H1 (cell line): ENCODE results near the gene CIB4. TPM values are rescaled to one million over a fixed set of nuclear protein-coding genes. Genes with fewer than 3 reads are reported as not detected.

ENCODE experiments used
- CTCF ChIA-PET: fragments of 300-600 bp; sonication (Branson Sonifier 250); formaldehyde crosslinking; loops from one replicate; lab custom pipeline; 2021; ENCODE audit not compliant: partially characterized antibody; lab: Charles Lee
- POLR2A ChIA-PET: fragments of 300-600 bp; sonication (Branson Sonifier 250); formaldehyde crosslinking; loops from one replicate; lab custom pipeline; 2021; ENCODE audit warnings: inconsistent platforms; ENCODE audit not compliant: partially characterized antibody; lab: Charles Lee
- DNase-seq, 2 experiments: peaks; one replicate each; pipeline versions ENCODE4 v3.0.0 to v3.0.0-alpha.2; 2010 to 2022; ENCODE audit warnings: low spot score in 2 of 2, low read depth in 1 of 2, mixed read lengths in 1 of 2
- FAIRE-seq: peaks from 2 replicates; lab custom pipeline; 2011; peaks lifted over from hg19 to GRCh38; lab: Jason Lieb, UNC
- H2AFZ ChIP-seq: 2 replicates; pipeline ENCODE4 v1.8.1; 2012; ENCODE audit warnings: low read length, inconsistent platforms
- H2AK5ac ChIP-seq: 2 replicates; pipeline ENCODE4 v1.6.1; 2013; ENCODE audit warnings: low read depth, low read length
- H2BK120ac ChIP-seq: replicated peaks from 2 replicates; pipeline ENCODE3; 2013; ENCODE audit warnings: low read depth, low read length, inconsistent platforms
- H2BK12ac ChIP-seq: 2 replicates; pipeline ENCODE4 v1.6.1; 2013; ENCODE audit warnings: low read depth, low read length
- H2BK15ac ChIP-seq: 2 replicates; pipeline ENCODE4 v1.6.1; 2013; ENCODE audit warnings: low read length
- H2BK20ac ChIP-seq: 2 replicates; pipeline ENCODE4 v1.6.1; 2013; ENCODE audit warnings: low read length
- H2BK5ac ChIP-seq: 2 replicates; pipeline ENCODE4 v1.6.1; 2013; ENCODE audit warnings: low read depth, low read length
- H3K14ac ChIP-seq: 2 replicates; pipeline ENCODE4 v1.6.1; 2013; ENCODE audit warnings: inconsistent platforms; ENCODE audit not compliant: insufficient read length
- H3K18ac ChIP-seq: 2 replicates; pipeline ENCODE4 v1.6.1; 2013; ENCODE audit warnings: low read length; ENCODE audit errors: extremely low read depth
- H3K23ac ChIP-seq: 2 replicates; pipeline ENCODE4 v1.6.1; 2013; ENCODE audit warnings: inconsistent platforms; ENCODE audit not compliant: insufficient read length
- H3K23me2 ChIP-seq: 2 replicates; pipeline ENCODE4 v1.6.1; 2013; ENCODE audit warnings: low read depth, low read length
- H3K27ac ChIP-seq: 2 replicates; pipeline ENCODE4 v1.6.1; 2011; ENCODE audit warnings: low read depth, low read length, inconsistent platforms
- H3K27me3 ChIP-seq, 4 experiments: replicated peaks in 1 of 4; 1 replicate in 1 of 4; 2 replicates in 3 of 4; pipeline versions ENCODE4 v1.6.1 to v1.8.1; 2011 to 2013; ENCODE audit warnings: low read length in 3 of 4, mild to moderate bottlenecking in 3 of 4, inconsistent platforms in 2 of 4, mixed read lengths in 2 of 4, moderate library complexity in 1 of 4; ENCODE audit not compliant: control insufficient read depth in 3 of 4, insufficient read depth in 3 of 4; ENCODE audit errors: extremely low read depth in 1 of 4
- H3K36me3 ChIP-seq, 4 experiments: 2 replicates each; pipeline versions ENCODE4 v1.6.1 to v1.8.1; 2011 to 2013; ENCODE audit warnings: mild to moderate bottlenecking in 4 of 4, low read length in 3 of 4, moderate library complexity in 2 of 4, control low read depth in 1 of 4, inconsistent platforms in 1 of 4; ENCODE audit not compliant: insufficient read depth in 4 of 4, control insufficient read depth in 2 of 4
- H3K4ac ChIP-seq: replicated peaks from 2 replicates; pipeline ENCODE3; 2013; ENCODE audit warnings: low read length, low read depth, mixed read lengths, inconsistent platforms; ENCODE audit not compliant: insufficient read length
- H3K4me1 ChIP-seq, 4 experiments: replicated peaks in 1 of 4; 1 replicate in 1 of 4; 2 replicates in 3 of 4; pipeline versions ENCODE4 v1.6.1 to v1.8.1; 2011 to 2013; ENCODE audit warnings: low read length in 3 of 4, inconsistent platforms in 2 of 4, mixed read lengths in 1 of 4; ENCODE audit not compliant: insufficient read depth in 4 of 4, control insufficient read depth in 3 of 4
- H3K4me2 ChIP-seq, 2 experiments: 2 replicates each; pipeline versions ENCODE4 v1.6.1 to v1.8.1; 2011 to 2013; ENCODE audit warnings: low read depth in 2 of 2, low read length in 2 of 2, control low read depth in 1 of 2, inconsistent platforms in 1 of 2, mild to moderate bottlenecking in 1 of 2; ENCODE audit not compliant: insufficient read depth in 1 of 2
- H3K4me3 ChIP-seq, 4 experiments: fragments of 200-600, 300-600 bp in 1 of 4; sonication (generic), shearing (Covaris generic), sonication (Bioruptor Twin) in 1 of 4; 2 replicates each; pipeline versions ENCODE4 v1.5.1 to v1.8.1; 2011 to 2016; ENCODE audit warnings: low read length in 4 of 4, low read depth in 3 of 4, control low read depth in 2 of 4, inconsistent platforms in 2 of 4, mild to moderate bottlenecking in 2 of 4, mixed read lengths in 1 of 4, moderate library complexity in 1 of 4; ENCODE audit not compliant: insufficient read depth in 2 of 4; ENCODE audit errors: extremely low read depth in 1 of 4
- H3K56ac ChIP-seq: replicated peaks from 2 replicates; pipeline ENCODE3; 2013; ENCODE audit warnings: low read depth, mild to moderate bottlenecking, mixed read lengths, low read length, inconsistent platforms; ENCODE audit not compliant: insufficient read length
- H3K79me1 ChIP-seq: 2 replicates; pipeline ENCODE4 v1.6.1; 2013; ENCODE audit warnings: low read depth, low read length, control low read depth
- H3K79me2 ChIP-seq, 2 experiments: 2 replicates each; pipeline versions ENCODE4 v1.6.1 to v1.8.1; 2012 to 2013; ENCODE audit warnings: low read length in 2 of 2, mild to moderate bottlenecking in 2 of 2, inconsistent platforms in 1 of 2; ENCODE audit not compliant: insufficient read depth in 2 of 2, control insufficient read depth in 1 of 2
- H3K9ac ChIP-seq, 4 experiments: replicated peaks in 1 of 4; 1 replicate in 1 of 4; 2 replicates in 3 of 4; pipeline versions ENCODE4 v1.6.1 to v1.8.1; 2011 to 2013; ENCODE audit warnings: low read depth in 3 of 4, low read length in 3 of 4, control low read depth in 2 of 4, mild to moderate bottlenecking in 2 of 4, moderate library complexity in 2 of 4, inconsistent platforms in 1 of 4; ENCODE audit errors: extremely low read depth in 1 of 4
- H3K9me3 ChIP-seq, 2 experiments: 2 replicates each; pipeline versions ENCODE4 v1.6.1 to v1.8.1; 2012 to 2013; ENCODE audit warnings: mild to moderate bottlenecking in 2 of 2, moderate library complexity in 2 of 2, control low read depth in 1 of 2, inconsistent platforms in 1 of 2, low read depth in 1 of 2, low read length in 1 of 2, mixed read lengths in 1 of 2; ENCODE audit not compliant: insufficient read depth in 2 of 2
- H4K20me1 ChIP-seq, 2 experiments: replicated peaks in 1 of 2; 2 replicates each; pipeline versions ENCODE3 to v1.8.1; 2011 to 2013; ENCODE audit warnings: inconsistent platforms in 2 of 2, low read length in 2 of 2, mild to moderate bottlenecking in 1 of 2; ENCODE audit not compliant: insufficient read depth in 2 of 2, control insufficient read depth in 1 of 2
- H4K5ac ChIP-seq: 2 replicates; pipeline ENCODE4 v1.6.1; 2013; ENCODE audit warnings: low read length, low read depth, mixed read lengths, inconsistent platforms; ENCODE audit not compliant: insufficient read length
- H4K8ac ChIP-seq: 2 replicates; pipeline ENCODE4 v1.8.0; 2013; ENCODE audit warnings: mild to moderate bottlenecking, moderate library complexity, low read length, inconsistent platforms; ENCODE audit not compliant: insufficient read depth; ENCODE audit errors: extremely low read depth
- H4K91ac ChIP-seq: replicated peaks from 2 replicates; pipeline ENCODE3; 2013; ENCODE audit warnings: low read length, mixed read lengths, inconsistent platforms; ENCODE audit not compliant: insufficient read length
- ASH2L ChIP-seq: fragments of 200-600, 300-600 bp; sonication (generic); IDR thresholded peaks from one replicate; pipeline ENCODE4 v1.7.1; 2017; ENCODE audit warnings: low read length
- CBX8 ChIP-seq: fragments of 300-800, 300-1000 bp; sonication (generic); IDR thresholded peaks from 2 replicates; pipeline ENCODE4 v1.7.1; 2016; ENCODE audit warnings: low read depth, low read length, borderline replicate concordance
- CREB1 ChIP-seq: IDR thresholded peaks from 2 replicates; pipeline ENCODE4 v1.6.1; 2012; ENCODE audit warnings: inconsistent platforms
- CTBP2 ChIP-seq: IDR thresholded peaks from 2 replicates; pipeline ENCODE4 v1.7.0; 2011; ENCODE audit warnings: borderline replicate concordance, mild to moderate bottlenecking, moderate library complexity, mixed read lengths, low read length; ENCODE audit not compliant: insufficient read depth, insufficient read length
- GABPA ChIP-seq: IDR thresholded peaks from 2 replicates; pipeline ENCODE4 v1.6.1; 2011; ENCODE audit warnings: mild to moderate bottlenecking, low read length, moderate library complexity, borderline replicate concordance; ENCODE audit not compliant: insufficient read depth
- JUND ChIP-seq: IDR thresholded peaks from 2 replicates; pipeline ENCODE4 v1.6.1; 2011; ENCODE audit warnings: mild to moderate bottlenecking, improper control_type of control experiment, low read length
- POLR2A ChIP-seq, 2 experiments: IDR thresholded peaks; 1 replicate in 1 of 2; 2 replicates in 1 of 2; pipeline ENCODE4 v1.6.1; 2011; ENCODE audit warnings: low read depth in 2 of 2, low read length in 2 of 2, mild to moderate bottlenecking in 2 of 2; ENCODE audit errors: control extremely low read depth in 1 of 2
- SIN3A ChIP-seq, 2 experiments: IDR thresholded peaks in 1 of 2; conservative IDR thresholded peaks in 1 of 2; 2 replicates each; pipeline ENCODE4 v1.6.1; 2011 to 2012; ENCODE audit warnings: low read length in 2 of 2, improper control_type of control experiment in 1 of 2, low read depth in 1 of 2, mild to moderate bottlenecking in 1 of 2
- WGBS, 2 experiments: shearing (Covaris generic) in 1 of 2; methylation state at CpG; one replicate each; pipeline versions ENCODE4 v1.1.6 to v1.1.7; 2013 to 2015; ENCODE audit warnings: low lambda C conversion rate in 2 of 2, mixed read lengths in 2 of 2, inconsistent platforms in 1 of 2, low coverage in 1 of 2, missing lambda C conversion rate in 1 of 2; ENCODE audit not compliant: insufficient replicate concordance in 2 of 2, insufficient coverage in 1 of 2, insufficient read length in 1 of 2; ENCODE audit errors: extremely low coverage in 1 of 2, missing lambda C conversion rate in 1 of 2; 5-methylcytosine and 5-hydroxymethylcytosine counted together
- polyA plus RNA-seq, 7 experiments: library from polyadenylated mRNA; depleted of rRNA in 3 of 7; stranded (reverse) in 5 of 7; unstranded in 2 of 7; fragments of >200 nt in 5 of 7; fragments of 200-250 nt in 2 of 7; gene quantifications; 1 replicate in 5 of 7; 2 replicates in 1 of 7; 4 replicates in 1 of 7; pipeline versions ENCODE4 v1.2.1 to v1.2.3, GENCODE V29; 2011 to 2013; ENCODE audit warnings: missing spikeins in 2 of 7, mixed read lengths in 2 of 7
- total RNA-seq: library from RNA; stranded (reverse); fragmentation: NEBNext Ultra II Directional; extraction: Animal tissue kit (Norgen Biotek cat#: 25700); gene quantifications from 2 replicates; pipeline ENCODE4 v1.2.1, GENCODE V29; 2021
- TF ChIP-seq, protein P1 (sequence below), 3 experiments: IDR thresholded peaks; 1 replicate in 2 of 3; 2 replicates in 1 of 3; pipeline versions ENCODE4 v1.5.1 to v1.6.1; 2011; ENCODE audit warnings: low read length in 3 of 3, mild to moderate bottlenecking in 3 of 3, inconsistent platforms in 2 of 3, low read depth in 1 of 3, moderate library complexity in 1 of 3; ENCODE audit not compliant: insufficient read depth in 1 of 3; ENCODE audit errors: control extremely low read depth in 1 of 3
- TF ChIP-seq, protein P2 (sequence below): IDR thresholded peaks from 2 replicates; pipeline ENCODE4 v1.6.1; 2011; ENCODE audit warnings: low read length, improper control_type of control experiment

CIB4 gene
- total and polyA plus RNA-seq, 2 of the 8 experiments (the other 6 are each of a cell fraction or from before 2014, with no cell fraction given) = not detected

DNA sequence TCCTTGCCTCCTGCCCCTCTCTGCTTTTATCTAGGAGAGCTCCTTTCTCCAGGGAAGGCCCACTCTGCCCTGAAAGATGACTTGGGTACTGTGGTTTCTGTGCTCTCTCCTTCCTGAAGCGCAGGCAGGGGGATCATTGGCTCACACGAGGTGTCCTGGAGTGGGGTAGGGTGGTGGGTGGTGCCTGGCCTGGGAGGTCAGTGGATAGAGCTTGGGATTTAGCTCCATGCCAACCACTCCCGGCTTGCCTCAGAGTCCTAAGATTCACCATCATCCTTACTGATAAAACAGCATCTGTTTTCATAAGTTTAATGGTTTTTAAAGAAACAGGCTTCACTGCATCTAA lies 63.1 kb downstream of the CIB4 start:
- H3K9me3 ChIP-seq = no peaks in the 10 kb centered on the region
- H3K4ac ChIP-seq = no peak overlapping the region
- H2AK5ac ChIP-seq = no peak overlapping the region
- no peaks in the 10 kb centered on the region for H3K23me2 ChIP-seq
- no peak overlapping the region for H3K18ac ChIP-seq
- no peak overlapping the region for H4K91ac ChIP-seq
- H3K27ac ChIP-seq = no peak overlapping the region
- H4K5ac ChIP-seq = no peak overlapping the region
- ChIA-PET POLR2A (no interaction called here), CTCF (interaction anchor here (0.6 to 10.9 kb wide), 46 partner anchors 10 to 278 kb away, joined by 3 to 159 read pairs (median 5); partner anchors contain the start of genes CIB4 and OTOF)
- 84% methylated on average over 3 of the region's 3 CpGs; no CpG with 5 or more reads in 1 of the 2 experiments for WGBS, 2 experiments
- H3K4me3 ChIP-seq = no peak overlapping the region
- no peaks in the 10 kb centered on the region for H3K79me2 ChIP-seq
- no peak overlapping the region for H3K56ac ChIP-seq
- H2BK20ac ChIP-seq = no peak overlapping the region
- H3K4me1 ChIP-seq = peaks cover 0 to 3% (median 1%) of the 10 kb centered on the region in 4 experiments; a peak in 2 of 7 replicates
- H3K4me2 ChIP-seq = no peak overlapping the region
- H3K14ac ChIP-seq = no peak overlapping the region
- H3K9ac ChIP-seq = no peak overlapping the region
- H2AFZ ChIP-seq = no peak overlapping the region
- no peaks in the 10 kb centered on the region for H4K20me1 ChIP-seq
- no peak for DNase-seq
- H2BK120ac ChIP-seq = no peak overlapping the region
- no peaks in the 10 kb centered on the region for H3K79me1 ChIP-seq
- no peak overlapping the region for H3K23ac ChIP-seq
- no peak overlapping the region for H2BK5ac ChIP-seq
- H4K8ac ChIP-seq = no peak overlapping the region
- H3K36me3 ChIP-seq = no peaks in the 10 kb centered on the region
- H2BK15ac ChIP-seq = no peak overlapping the region
- H2BK12ac ChIP-seq = no peak overlapping the region
- FAIRE-seq = no peak
- peaks cover 0 to 2% (median under 1%) of the 10 kb centered on the region in 4 experiments; a peak in 3 of 7 replicates for H3K27me3 ChIP-seq
- TF ChIP-seq JUND = no peak
- TF ChIP-seq CREB1 = no peak
- no peak for TF ChIP-seq CTBP2
- TF ChIP-seq, protein P1, sequence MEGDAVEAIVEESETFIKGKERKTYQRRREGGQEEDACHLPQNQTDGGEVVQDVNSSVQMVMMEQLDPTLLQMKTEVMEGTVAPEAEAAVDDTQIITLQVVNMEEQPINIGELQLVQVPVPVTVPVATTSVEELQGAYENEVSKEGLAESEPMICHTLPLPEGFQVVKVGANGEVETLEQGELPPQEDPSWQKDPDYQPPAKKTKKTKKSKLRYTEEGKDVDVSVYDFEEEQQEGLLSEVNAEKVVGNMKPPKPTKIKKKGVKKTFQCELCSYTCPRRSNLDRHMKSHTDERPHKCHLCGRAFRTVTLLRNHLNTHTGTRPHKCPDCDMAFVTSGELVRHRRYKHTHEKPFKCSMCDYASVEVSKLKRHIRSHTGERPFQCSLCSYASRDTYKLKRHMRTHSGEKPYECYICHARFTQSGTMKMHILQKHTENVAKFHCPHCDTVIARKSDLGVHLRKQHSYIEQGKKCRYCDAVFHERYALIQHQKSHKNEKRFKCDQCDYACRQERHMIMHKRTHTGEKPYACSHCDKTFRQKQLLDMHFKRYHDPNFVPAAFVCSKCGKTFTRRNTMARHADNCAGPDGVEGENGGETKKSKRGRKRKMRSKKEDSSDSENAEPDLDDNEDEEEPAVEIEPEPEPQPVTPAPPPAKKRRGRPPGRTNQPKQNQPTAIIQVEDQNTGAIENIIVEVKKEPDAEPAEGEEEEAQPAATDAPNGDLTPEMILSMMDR (IDR thresholded peaks at IDR 0.05; ENCODE audit: control extremely low read depth in 1 of 3, insufficient read depth in 1 of 3, low read depth in 1 of 3, low read length in 3 of 3) = no peak
- no peak for TF ChIP-seq ASH2L
- TF ChIP-seq SIN3A (conservative IDR thresholded peaks at IDR 0.05 in 1 of 2, IDR thresholded peaks at IDR 0.05 in 1 of 2; ENCODE audit: low read depth in 1 of 2, low read length in 2 of 2) = no peak
- TF ChIP-seq, protein P2, sequence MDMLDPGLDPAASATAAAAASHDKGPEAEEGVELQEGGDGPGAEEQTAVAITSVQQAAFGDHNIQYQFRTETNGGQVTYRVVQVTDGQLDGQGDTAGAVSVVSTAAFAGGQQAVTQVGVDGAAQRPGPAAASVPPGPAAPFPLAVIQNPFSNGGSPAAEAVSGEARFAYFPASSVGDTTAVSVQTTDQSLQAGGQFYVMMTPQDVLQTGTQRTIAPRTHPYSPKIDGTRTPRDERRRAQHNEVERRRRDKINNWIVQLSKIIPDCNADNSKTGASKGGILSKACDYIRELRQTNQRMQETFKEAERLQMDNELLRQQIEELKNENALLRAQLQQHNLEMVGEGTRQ = no peak
- no peak for TF ChIP-seq GABPA
- TF ChIP-seq CBX8 = no peak
- no peak for TF ChIP-seq POLR2A (IDR thresholded peaks at IDR 0.05; ENCODE audit: control extremely low read depth in 1 of 2, low read depth in 2 of 2, low read length in 2 of 2)
